ENCODE measurements around the gene PEX11B. TPM values are rescaled to one million over a fixed set of nuclear protein-coding genes. Genes with fewer than 3 reads are reported as not detected.

PEX11B gene
- total RNA-seq, 2 experiments from 2014 or later = 25.8 to 26.3 TPM

DNA sequence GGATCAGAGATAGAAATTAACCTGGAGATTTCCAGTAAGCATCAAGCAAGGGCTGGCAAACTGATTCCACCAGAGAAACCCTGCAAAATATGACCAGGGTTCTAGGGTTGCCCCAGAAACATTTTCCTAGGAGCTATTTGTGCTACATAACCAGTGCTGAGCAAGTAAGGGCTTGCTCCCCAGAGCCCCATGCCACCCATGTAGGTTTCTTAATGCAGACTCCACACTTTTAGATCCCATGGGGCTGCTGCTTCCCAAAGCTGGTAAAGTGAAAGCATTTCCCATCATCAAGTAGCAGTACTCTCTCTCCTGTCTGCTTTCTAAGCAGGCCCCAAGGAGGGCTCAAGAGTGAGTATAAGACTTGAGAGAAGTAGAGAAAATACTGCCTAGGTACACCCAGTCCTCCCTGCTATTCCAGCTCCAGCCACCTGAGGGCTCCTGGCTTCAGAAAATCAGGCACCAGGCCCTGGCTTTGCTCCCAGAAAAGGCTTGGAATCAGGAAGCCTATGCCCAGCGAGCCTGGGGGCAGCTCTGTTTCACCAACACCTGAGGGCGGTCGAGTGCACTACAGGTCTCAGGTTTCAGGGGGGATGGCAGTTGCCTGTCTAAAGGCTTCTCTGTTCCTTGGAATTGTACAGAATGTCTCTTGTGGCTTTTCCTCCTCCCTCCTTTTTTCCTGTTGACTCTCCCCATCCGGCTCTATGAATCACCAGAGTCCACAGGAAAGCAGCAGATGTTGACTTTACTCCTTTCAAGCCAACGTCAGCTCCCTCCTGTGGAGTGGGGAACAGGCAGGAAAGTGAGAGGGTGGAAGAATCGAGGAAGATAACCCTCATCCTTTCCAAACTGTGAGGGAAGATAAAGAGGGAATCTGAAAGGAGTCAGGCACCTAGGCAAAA, 26.7 kb downstream of the PEX11B start:
- intact Hi-C loops (cut with micrococcal nuclease) = no loop called here
- Mint-ChIP-seq H3K27ac (no peak overlapping the region), H3K4me3 (no peak overlapping the region), H3K36me3 (ENCODE audit: low read depth) (no peaks in the 10 kb centered on the region), H3K4me1 (ENCODE audit: low read depth) (peaks cover under 1% of the 10 kb centered on the region), H3K27me3 (peaks cover under 1% of the 10 kb centered on the region), H3K9me3 (no peaks in the 10 kb centered on the region)
- TF ChIP-seq, protein P1, sequence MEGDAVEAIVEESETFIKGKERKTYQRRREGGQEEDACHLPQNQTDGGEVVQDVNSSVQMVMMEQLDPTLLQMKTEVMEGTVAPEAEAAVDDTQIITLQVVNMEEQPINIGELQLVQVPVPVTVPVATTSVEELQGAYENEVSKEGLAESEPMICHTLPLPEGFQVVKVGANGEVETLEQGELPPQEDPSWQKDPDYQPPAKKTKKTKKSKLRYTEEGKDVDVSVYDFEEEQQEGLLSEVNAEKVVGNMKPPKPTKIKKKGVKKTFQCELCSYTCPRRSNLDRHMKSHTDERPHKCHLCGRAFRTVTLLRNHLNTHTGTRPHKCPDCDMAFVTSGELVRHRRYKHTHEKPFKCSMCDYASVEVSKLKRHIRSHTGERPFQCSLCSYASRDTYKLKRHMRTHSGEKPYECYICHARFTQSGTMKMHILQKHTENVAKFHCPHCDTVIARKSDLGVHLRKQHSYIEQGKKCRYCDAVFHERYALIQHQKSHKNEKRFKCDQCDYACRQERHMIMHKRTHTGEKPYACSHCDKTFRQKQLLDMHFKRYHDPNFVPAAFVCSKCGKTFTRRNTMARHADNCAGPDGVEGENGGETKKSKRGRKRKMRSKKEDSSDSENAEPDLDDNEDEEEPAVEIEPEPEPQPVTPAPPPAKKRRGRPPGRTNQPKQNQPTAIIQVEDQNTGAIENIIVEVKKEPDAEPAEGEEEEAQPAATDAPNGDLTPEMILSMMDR (IDR thresholded peaks at IDR 0.05) = peak; percentile 86
- ATAC-seq (peak; percentile 84), DNase-seq (peak; percentile 77)
- ChIA-PET POLR2A (interaction anchor here (1.0 to 1.3 kb wide), 2 partner anchors 33 to 45 kb away, joined by 3 read pairs; partner anchors contain the start of gene PIAS3), CTCF (interaction anchor here (0.7 to 3.6 kb wide), 35 partner anchors 9 to 141 kb away, joined by 3 to 43 read pairs (median 5); partner anchors contain the start of genes ITGA10, NUDT17, PEX11B and RBM8A)

DNA sequence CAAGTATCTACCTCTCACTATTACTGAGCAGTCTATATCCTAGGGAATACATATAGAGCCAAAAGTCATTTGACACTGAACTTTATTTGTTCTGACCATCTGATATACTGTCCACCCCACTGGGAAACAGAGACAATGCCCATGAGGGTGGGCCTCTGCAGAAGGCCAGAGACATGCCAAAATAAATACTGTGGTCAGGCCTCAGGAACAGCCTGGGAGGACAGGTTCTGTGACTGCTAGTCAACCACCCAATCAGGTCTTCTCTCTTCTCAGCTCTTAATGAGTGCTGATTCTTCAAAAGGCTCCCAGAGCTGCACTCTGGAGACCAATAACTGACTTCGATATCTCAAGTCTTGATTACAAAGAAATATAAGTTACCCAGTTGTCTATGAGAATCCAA, 27.4 kb downstream of the PEX11B start:
- Mint-ChIP-seq H3K4me1 (ENCODE audit: low read depth) (peaks cover 6% of the 10 kb centered on the region), H3K36me3 (ENCODE audit: low read depth) (no peaks in the 10 kb centered on the region), H3K4me3 (no peak overlapping the region), H3K9me3 (no peaks in the 10 kb centered on the region), H3K27ac (no peak overlapping the region), H3K27me3 (peaks cover 1% of the 10 kb centered on the region)
- intact Hi-C loops (cut with micrococcal nuclease) = no loop called here
- DNase-seq (no peak), ATAC-seq (no peak)
- TF ChIP-seq, protein P1 (IDR thresholded peaks at IDR 0.05) = no peak
- ChIA-PET POLR2A (interaction anchor here (1.0 kb wide), 1 partner anchor 32 kb away, joined by 3 read pairs; the partner anchor contains the start of gene PIAS3), CTCF (interaction anchor here (0.9 to 3.6 kb wide), 29 partner anchors 9 to 141 kb away, joined by 3 to 43 read pairs (median 6); partner anchors contain the start of genes ITGA10, NUDT17, PEX11B and RBM8A)

DNA sequence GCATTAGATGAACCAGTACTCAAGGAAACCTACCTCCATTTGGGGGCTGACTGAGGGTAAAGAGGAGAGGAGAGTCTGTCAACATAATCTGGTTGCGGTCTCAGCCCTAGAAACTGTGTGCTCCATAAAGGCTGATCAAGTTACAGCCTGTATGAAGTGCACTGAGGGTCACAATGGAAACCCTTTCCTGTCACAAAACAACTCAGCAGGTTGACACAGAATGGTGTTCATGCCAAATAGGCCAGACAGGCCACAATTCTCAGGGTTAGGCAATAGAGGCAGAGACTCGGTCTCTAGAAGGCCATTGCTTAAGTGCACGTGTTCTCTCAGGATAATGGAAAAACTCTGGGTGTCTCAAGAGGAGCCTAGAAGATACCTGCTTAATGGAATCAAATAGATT, 28.8 kb downstream of the PEX11B start:
- CTCF ChIA-PET = no interaction called here
- Mint-ChIP-seq H3K27me3 (peaks cover 8% of the 10 kb centered on the region), H3K36me3 (ENCODE audit: low read depth) (no peaks in the 10 kb centered on the region), H3K4me1 (ENCODE audit: low read depth) (peaks cover 14% of the 10 kb centered on the region), H3K9me3 (no peaks in the 10 kb centered on the region), H3K27ac (no peak overlapping the region), H3K4me3 (no peak overlapping the region)
- POLR2A ChIA-PET = interaction anchor here (0.6 kb wide), 1 partner anchor 41 kb away, joined by 3 read pairs; no protein-coding TSS in a partner anchor
- intact Hi-C loops (cut with micrococcal nuclease) = no loop called here
- no peak for ATAC-seq
- no peak for DNase-seq
- TF ChIP-seq, protein P1 (IDR thresholded peaks at IDR 0.05) = no peak

DNA sequence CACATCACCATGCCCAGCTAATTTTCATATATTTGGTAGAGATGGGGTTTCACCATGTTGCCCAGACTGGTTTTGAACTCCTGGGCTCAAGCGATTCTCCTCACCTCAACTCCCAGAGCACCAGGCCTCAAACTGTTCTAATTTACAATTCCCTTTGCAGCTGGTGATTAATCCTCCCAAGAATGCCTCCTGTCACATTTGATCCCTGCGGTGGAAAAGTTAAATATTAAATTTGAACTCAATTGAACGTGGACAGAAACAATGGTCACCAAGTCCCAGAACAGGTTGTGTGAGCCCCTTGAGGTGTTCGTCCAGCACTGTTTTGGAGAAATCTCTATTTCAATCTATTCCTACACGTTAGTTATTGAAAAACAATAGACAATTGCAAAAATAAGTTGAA, 30.9 kb downstream of the PEX11B start:
- Mint-ChIP-seq H3K4me1 (ENCODE audit: low read depth) (peaks cover 17% of the 10 kb centered on the region), H3K27me3 (peaks cover 17% of the 10 kb centered on the region), H3K27ac (no peak overlapping the region), H3K4me3 (no peak overlapping the region), H3K9me3 (no peaks in the 10 kb centered on the region), H3K36me3 (ENCODE audit: low read depth) (no peaks in the 10 kb centered on the region)
- POLR2A ChIA-PET = interaction anchor here (1.0 kb wide), 1 partner anchor 31 kb away, joined by 3 read pairs; the partner anchor contains the start of gene PEX11B
- intact Hi-C loops (cut with micrococcal nuclease) = no loop called here
- TF ChIP-seq, protein P1 (IDR thresholded peaks at IDR 0.05) = no peak
- CTCF ChIA-PET = interaction anchor here (1.6 to 10.2 kb wide), 2 partner anchors 41 to 69 kb away, joined by 3 to 91 read pairs; partner anchors contain the start of gene NUDT17
- DNase-seq (no peak), ATAC-seq (no peak)

All from activated CD8-positive, alpha-beta T cell treated with anti-CD3 and anti-CD28 coated beads for 36 hours (primary cell).